Activated T-helper 17 cell treated with anti-CD3 and anti-CD28 coated beads, Interleukin-2, amount 50 U/mL, for 72 hours (primary cell): Measurements from ENCODE around the gene FOXA1. TPM values are rescaled to one million over a fixed set of nuclear protein-coding genes. Genes with fewer than 3 reads are reported as not detected.

Experiments
- total RNA-seq, 2 donors: library from RNA; stranded (reverse); gene quantifications; one replicate each; pipeline ENCODE4 v1.2.3, GENCODE V29; 2022

FOXA1 gene
- total RNA-seq, 2 donors from 2014 or later = 0.21 TPM; not detected in 1

Other genes with a start within 250 kb of the FOXA1 start
- not detected for gene TTC6, start 380 bp upstream of the FOXA1 start, total RNA-seq